HG02970 (cell line): ENCODE measurements around the gene ZFYVE28.
"Not testable (repeated sequence)": the region's sequence is repeated elsewhere in the genome, so short reads cannot be mapped to it uniquely, and the experiment has no call there.

Experiments used
- ATAC-seq: cut with Tn5 transposase; IDR thresholded peaks from one replicate; pipeline ENCODE4 v1.9.1; 2021; ENCODE audit warnings: mild to moderate bottlenecking, moderate library complexity, moderate number of reproducible peaks; ENCODE audit not compliant: unreplicated experiment, low FRiP score

ZFYVE28 gene

GRCh38 chr4:2429945-2430757 is 11.7 kb upstream of the ZFYVE28 start:
- not testable (repeated sequence) for ATAC-seq

DNA sequence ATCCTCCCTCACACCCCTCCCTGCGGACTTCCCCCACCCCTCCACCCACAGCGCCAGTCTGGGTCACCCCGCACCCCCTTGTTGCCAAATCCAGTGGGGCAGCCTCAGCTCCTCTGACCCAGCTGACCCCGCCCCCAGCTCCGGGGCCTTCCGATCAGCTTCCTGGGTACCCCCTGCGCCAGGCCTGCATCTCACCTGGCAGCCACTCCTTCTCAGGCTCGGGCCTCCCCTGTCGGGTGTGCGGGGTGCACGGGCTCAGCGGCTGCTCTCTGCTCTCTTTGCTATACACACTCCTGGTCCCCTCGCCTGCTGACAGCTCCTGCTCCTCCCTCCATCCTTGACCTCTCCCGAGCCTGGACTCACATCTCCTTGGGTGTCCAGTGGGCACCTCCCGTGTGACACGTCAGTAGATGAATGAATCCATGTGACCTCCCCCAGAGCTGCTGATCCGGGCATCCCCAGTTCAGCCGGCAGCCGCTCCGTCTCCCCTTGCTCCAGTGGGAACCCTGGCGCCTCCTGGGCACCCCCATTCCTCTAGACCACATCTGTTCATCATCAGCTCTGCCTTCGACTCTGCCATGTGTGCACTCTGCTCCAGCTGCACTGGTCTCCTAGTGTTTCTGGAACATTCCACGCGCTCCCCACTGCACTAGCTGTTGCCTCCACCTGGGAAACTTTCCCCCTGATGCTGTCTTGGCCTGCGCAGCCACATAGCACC is 10.2 kb upstream of the ZFYVE28 start:
- no peak for ATAC-seq

GRCh38 chr4:2427383-2428334 is 9.2 kb upstream of the ZFYVE28 start:
- no peak for ATAC-seq

GRCh38 chr4:2426711-2427275 is 8.3 kb upstream of the ZFYVE28 start:
- ATAC-seq: no peak

GRCh38 chr4:2426069-2426397 is 7.6 kb upstream of the ZFYVE28 start:
- no peak for ATAC-seq

DNA sequence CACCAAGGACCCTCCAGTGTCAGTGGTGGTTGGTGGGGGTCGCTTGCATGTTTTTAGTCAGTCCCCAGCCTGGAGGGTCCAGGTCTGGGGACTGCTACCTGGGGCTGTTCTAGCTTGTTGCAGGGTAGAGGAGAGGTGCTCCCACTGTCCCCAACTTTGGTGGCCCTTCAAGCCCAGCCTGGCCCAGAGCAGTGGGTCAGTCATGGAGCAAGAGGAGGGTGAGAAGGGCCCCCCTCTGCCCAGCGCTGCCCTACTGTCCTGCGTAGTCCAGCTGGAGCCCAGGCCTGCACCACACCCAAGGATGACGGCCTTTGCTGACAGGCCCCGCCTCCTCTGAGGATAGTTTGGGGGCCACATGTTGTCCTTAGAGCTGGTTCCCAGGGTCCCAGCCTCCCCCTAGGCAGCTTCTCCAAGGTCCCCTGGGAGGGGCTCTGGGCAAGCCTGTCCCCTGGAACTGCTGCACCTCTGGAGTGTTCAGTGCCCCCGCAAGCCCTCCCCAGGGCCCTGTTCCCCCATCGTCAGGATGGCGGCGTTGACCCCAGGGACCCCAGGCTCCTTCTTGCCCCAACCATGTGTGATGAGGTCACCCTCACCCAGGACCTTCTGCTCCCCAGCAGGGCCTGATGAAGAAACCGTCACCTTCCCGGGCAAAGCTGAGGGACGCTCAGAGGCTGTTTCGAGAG is 7.1 kb upstream of the ZFYVE28 start:
- ATAC-seq: no peak

- no peak for ATAC-seq
Measured at GRCh38 chr4:2424581-2424980, 6.1 kb upstream of the ZFYVE28 start.

- no peak for ATAC-seq
Measured at GRCh38 chr4:2423695-2424094, 5.2 kb upstream of the ZFYVE28 start.

GRCh38 chr4:2423066-2423465 is 4.6 kb upstream of the ZFYVE28 start:
- no peak for ATAC-seq

DNA sequence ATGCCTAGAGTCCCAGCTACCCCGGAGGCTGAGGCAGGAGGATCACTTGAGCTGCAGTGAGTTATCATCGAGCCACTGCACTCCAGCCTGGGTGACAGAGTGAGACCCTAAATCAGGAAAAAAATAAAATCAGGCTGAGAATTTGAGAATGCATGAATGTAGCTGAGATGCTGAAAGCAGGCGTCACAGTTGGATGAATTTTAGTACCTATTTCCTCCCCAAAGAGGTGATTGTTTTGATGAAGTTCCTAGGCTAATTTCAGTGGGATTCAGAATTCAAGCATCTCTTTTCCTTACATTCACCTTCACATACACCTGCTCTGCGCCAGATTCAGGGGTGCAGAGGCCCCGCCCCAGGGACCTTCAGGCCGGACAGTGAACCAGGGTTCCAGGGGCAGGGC is 3.5 kb upstream of the ZFYVE28 start:
- no peak for ATAC-seq

GRCh38 chr4:2419814-2420213 is 1.4 kb upstream of the ZFYVE28 start:
- ATAC-seq: no peak

DNA sequence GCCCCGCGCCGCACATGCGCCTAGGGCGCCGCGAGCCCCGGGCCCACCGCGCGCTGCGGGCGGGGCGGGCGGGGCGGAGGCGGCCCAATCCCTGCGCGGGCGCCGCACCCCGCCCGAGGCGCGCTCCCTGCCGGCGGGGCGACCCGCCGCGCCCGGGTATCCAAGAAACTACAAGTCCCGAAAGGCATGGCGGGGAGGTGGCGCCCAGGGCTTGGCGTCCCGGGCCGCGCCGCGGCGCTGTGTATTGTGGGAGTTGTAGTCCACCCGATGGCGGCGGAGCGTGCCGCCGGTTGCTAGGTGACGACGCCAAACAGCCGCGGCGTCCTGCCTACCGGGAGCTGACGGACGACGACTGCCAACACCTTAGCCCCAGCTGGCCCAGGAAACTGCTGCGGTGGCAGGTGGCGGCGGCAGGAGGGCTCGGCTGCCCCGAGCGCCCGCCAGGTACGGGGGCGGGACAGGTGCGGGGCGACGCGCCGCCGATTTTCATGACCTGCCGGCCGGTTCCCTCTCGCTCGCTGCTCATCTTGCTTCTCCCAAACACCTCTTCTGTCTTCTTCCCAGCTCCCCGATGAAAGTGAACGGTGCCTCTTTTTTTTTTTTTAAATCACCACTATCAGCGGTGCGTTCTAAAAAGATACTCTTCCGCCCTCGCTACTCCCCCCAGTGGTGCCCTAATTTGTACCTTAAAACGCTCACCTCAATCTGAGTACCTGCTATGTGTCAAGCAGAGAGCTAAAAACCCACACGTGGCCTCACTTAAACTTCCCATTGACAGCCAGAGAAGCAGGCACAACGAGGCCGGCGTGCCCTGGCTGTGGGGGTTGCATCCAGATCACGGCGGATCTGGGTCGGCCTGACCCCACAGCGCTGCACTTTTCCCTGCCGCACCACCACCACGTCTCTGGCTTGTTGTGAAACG is 466 bp upstream of the ZFYVE28 start, which contains the start of gene CFAP99:
Gene CFAP99, plus strand, starts transcription at position 306 of the 922 bp plus-strand sequence.
- ATAC-seq: peak; percentile 84

GRCh38 chr4:2417226-2417764 is 1.1 kb downstream of the ZFYVE28 start:
- no peak for ATAC-seq

DNA sequence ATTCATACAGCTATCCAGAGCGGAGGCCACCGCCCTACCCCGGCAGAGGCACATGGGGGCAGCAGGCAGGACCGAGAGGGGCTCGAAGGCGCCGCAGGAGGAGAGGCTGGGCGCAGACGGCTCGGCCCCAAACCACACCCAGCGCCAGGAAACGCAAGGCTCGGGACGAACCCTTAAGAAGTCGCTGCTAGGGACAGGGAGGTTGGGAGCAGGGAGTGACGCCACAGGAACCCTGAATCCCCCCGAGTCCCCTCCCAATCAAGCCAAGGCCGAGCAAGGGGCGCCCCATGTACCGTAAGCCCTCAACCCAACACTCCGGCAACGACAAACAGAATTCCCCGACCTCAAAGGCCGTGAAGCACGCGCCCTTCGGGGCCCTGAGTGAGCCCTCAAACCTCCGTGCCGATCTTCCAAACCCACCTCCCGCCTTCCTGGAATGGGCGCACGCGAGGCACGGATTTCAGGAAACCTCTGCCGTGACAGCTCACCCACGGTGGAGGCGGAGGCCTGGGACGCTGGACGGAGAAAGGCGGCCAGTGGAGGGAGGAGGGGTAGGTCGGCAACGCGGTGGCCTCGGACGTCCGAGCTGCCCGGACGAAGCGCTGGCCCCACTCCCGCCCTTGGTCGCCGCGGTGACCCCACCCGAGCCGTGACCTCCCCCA is 1.8 kb downstream of the ZFYVE28 start:
- ATAC-seq: no peak

DNA sequence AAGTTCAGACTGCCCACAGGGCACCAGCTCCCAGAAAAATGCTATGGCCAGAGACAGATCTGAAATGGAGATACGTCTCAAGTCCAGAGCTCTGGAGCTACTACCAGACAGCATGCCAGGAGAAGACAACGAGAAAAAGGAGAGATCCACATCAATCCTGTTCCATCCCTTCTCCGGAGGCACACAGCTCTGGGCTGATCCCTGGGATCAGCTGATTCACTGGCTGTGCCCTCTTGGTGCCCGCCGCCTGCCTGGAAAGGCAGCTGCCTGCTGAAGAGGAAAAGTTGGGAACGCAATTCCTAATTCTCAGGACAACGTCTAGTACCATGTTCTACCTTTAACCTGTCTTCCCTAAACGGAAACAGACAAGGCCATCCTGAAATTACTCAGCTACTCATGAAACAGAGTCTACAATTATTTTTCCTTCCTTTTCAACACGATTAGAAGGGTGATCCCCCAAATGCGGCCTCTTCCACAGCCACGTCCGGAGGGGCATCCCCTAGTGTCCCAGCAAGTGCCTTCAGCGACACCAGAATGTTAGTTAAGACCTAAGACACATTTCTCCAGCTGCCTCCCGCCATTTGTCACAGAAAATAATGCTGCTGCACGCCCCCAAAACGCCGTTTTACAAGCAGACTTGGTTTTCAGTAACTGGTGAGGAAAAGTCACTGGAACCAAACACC is 2.4 kb downstream of the ZFYVE28 start:
- ATAC-seq: no peak

- no peak for ATAC-seq
Measured at GRCh38 chr4:2415213-2415612, 3.2 kb downstream of the ZFYVE28 start.

DNA sequence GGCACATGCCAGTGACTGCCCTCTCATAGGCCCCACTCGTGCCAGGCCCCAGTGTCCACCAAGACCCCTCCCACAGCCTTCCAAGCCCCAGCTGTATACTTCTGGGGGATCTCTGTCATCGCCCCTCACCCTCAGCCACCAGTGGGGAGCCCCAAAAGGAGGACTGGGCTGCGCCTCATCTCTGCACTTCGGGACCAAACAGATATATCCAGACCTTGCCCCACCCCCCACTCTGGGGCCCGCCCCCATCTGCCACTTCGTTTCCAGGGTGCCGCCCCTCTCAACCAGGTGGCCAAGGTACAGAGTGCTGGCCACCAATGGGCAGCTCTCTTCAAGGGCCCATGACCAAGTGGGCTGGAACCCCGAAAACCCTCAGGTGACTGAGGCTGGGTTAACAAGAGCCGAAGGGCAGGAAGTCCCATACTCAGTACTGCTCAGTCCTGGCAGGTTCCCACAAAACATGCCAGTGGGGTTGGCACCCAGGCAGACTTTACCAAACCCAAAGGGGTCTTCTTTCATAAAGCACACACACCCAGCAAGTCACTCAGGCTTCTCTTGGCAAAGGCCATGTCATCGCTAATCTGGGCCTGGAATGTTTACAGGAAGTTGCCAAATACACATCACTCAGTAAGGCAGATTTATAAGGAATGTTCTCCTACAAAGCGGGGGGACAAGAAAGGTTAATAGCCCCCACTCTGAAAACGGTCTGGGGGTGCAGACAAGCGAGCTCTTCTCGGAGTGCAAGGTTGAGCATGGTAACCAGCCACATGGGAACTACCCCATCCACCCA is 4.4 kb downstream of the ZFYVE28 start:
- ATAC-seq: no peak
